Activated T-helper 9 cell treated with anti-CD3 and anti-CD28 coated beads, Interleukin-2, amount 50 U/mL, for 16 hours (primary cell): Measurements from ENCODE around the gene USH2A.

Experiments used
- DNase-seq: peaks from one replicate; pipeline ENCODE4 v3.0.0-alpha.2; 2020; ENCODE audit warnings: low read depth

Gene USH2A

DNA sequence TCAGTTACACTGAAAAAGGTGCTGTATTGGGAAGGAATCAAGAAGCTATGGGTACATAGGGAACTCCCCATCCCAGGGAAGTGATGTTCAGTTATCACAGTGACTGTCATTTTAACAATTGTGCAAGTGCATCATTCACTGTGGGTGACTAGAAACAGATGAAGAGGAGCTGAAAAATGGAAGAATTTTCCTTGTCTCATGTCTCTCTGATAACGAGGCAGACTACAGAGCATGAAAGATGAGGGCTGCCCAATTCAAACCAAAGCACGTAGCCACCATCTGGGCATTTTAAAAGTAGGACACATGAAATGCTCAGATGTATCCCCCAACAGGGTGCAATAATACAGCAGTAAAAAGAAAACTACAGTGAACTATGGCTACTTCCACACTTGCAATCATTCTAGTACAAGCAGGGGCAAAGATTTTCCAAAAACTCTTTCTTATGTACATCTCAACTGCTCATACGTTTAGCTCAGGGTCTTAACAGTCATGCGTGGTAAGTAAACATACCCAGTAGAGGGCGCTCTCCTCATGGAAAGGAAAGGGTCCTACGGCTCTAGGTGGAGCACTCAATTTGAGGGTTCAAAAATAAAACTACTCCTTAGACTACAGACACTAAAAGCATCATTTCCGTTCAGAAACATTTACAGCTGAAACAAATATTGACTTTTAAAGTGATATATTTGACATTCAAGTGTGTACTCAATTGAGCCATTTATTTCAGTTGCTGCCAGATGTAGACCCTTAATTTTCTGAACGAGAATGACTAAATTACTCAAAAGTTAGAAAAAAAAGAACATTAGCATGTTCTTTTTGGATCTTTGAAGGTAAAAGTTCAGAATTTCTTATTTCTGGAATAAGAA lies 713.0 kb downstream of the USH2A start:
- no peak for DNase-seq

DNA sequence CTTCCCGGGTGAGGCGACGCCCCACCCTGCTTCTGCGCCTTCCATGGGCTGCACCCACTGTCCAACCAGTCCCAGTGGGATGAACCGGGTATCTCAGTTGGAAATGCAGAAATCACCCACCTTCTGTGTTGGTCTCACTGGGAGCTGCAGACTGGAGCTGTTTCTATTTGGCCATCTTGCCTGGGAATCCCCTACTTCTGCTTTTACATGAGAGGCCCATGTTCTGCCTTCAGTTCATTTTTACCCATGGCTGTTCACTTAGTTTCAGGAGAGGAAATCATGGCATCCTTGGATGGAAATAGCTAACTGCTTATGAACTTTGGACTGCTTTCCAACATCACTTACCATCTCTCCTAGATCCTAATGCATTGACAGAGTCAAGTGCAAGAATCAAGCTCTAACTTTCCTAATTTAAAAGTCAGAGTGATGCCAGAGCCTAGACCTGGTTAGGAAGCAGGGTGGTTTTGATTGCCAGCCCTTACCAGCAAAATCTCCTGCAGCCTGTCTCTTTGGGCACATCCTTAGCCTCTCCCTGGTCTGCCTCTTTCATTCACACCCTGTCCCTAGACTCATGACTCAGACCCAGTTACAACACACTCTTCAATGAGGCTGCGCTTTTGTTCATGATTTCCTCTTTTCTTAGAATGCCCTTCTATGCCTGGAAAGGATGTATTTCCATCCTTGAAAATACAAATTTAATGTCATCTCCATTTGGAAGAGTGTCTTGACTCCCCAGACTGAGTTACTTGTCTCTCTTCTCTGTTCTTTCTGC lies 719.0 kb downstream of the USH2A start:
- DNase-seq = no peak

DNA sequence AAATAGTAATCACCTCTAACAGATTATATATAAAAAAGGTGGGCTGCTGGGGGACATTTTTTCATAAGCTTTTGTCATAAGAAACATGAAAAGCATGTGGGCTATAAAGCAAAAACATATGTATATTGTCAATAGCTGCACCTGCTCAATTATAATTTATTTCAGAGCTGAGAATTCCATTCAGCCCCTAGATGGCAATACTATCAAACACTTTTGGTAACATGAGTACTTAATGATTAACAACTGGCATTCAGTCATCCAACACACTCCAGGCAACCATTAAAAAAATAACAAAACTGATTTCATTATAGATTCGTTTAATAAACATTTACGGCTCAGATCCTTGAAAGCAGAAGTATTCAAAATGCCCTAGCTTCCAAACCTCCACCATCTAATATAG lies 741.0 kb downstream of the USH2A start:
- DNase-seq = no peak

DNA sequence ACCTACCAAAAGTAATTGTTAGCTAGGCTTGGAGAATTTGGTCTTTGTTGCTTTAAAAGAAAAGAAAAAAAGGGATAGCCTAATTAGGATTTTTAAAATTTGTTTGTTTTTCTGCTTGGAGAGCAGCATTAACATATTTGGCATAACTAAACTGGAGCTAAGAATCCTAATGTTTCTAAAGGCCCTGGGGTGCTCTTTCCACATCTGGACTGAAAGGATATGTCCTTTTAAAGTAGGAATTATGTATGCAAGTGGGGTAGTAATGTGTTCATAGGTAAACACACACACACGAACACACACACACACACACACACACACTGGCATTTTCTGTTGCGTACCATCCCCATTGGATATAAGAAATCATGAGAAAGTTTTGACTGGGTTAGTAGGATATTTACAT lies 742.2 kb downstream of the USH2A start:
- no peak for DNase-seq

DNA sequence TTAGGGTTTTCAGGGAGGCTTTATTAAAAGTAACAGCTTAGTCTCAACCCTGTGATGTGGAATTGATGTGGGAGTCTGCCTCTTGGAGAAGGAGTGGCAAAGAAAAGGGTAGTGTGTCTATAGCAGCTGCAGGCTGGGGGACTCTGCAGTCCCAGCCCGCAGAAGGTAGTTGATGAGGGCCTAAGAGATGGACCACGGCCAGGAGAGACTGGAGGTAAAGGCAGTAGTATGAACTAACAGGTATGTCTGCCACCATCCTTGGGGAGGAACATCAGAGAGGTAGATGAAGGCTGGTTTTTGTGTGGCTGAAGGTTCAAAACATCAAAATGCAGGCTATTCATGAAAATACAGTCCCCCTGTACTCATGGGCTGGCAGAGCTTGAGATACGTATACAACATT lies 744.0 kb downstream of the USH2A start:
- no peak for DNase-seq

DNA sequence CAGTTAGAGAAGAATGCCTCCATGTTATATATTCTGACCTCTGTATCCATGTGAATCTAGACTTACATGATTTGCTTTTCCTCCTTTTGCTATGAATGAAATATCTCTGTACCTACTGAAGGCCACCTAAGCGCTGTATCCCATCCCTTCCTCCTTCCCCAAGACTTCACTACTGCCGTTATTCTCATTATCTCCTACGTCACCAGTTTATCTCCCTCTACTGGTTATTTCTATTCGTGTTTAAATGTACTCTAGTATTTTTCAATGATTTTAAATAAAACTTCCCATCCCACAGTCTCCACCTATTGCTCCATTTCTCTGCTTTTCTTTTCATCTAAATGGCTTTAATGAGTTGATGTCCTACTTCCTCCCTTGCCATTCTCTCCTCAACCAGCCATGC lies 746.1 kb downstream of the USH2A start:
- DNase-seq = no peak

DNA sequence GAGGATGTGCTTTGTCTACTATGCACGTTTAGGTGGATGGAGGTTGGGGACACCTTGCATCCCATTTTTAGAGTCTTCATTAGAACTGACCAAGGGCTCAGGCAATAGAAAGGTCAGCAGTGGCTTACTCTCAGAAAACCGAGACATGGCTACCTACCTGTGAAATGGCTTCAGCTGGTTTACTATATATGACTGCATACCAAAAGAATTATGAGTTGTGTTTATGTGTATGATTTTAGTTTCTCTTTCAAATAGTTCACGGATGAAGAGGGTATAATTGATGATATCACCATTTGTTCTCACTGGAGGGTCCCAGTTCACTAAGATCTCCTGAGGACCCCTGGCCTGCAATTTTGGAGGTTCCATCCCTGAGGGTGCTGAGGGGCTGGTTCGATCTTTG lies 749.3 kb downstream of the USH2A start:
- no peak for DNase-seq

DNA sequence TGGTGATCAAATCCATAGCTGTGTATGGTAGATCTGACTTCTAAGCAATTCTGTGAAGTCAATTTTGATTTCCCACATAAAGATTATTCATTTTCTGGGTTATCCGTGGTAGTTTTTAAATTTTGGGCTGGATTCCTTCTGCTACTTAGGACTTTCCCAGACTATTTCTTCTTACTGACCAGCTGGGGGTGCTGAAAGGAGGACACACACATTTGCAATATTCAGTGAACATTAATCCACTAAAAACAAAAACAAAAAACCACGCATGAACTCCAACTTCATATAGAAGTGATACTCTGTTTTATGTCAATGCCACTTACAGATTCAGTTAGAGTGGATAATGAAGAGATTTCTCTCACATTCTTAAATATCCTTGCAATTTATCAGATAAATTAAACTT lies 750.8 kb downstream of the USH2A start:
- no peak for DNase-seq

DNA sequence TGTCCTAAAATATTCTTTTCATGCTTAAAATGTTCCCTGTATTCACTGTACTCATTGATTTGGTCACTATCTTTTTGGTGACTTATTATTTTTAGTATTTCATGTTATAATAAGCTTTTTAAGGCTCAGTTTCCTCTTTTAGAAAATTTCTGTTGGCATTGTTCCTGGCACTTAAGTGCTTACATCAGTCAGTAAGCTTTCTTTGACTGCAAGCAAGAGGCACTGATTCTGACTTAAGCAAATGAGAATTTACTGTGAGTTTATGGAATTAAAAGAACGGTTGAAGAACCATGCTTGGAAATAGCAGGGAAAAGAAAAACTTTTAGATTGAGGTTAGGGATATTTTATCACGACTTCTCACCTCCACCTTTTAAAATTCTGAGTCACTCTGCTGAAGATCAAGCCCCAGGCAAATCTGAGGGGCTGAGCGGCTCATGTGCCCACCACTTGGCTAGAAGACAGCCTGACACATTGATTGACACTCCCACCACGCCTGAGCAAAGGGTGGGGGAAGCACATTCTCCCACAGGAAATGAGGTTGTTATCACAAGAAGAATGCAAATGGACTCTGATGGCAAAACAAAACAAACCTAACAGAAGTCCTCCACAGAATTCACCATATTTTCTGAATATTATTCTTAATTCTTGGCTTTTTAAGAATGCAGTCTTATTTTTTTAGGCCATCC lies 753.3 kb downstream of the USH2A start:
- DNase-seq = no peak

DNA sequence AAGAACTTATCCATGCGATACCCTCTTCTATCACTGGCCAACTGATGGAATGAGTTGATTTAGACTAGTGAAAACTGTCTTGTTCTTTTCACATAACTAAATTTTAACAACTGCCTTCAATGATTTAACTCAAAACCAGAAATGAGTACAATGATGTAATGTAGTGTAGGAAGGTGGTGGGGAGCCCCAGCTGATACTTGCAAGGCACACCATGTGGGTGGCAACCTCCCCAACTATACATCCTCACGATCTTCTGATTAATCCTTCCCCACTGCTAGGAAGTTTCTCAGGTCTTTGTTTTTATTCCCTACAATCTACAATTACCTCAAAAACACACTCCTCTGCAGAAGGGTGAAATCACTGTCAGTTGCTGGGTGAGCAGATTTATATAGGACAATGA lies 755.5 kb downstream of the USH2A start:
- no peak for DNase-seq

DNA sequence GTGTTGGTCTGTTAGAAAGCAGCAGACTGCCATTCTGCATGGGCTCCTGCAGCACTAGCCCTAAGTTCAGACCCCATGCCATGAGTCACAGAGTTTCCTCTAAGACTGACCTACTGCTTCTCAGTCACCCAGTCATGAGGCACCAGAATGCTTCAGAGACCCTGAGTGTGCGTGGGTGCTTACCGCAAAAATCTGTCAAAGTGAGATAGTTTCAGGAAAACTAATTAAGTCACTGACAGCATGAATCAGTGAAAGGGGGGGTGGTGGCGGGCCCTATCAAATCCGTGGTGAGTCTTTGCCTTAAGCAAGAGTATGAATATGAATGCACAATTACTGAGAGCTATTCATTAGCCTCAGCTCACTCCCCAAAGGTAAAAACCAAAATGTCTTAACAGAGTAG lies 758.0 kb downstream of the USH2A start:
- no peak for DNase-seq

DNA sequence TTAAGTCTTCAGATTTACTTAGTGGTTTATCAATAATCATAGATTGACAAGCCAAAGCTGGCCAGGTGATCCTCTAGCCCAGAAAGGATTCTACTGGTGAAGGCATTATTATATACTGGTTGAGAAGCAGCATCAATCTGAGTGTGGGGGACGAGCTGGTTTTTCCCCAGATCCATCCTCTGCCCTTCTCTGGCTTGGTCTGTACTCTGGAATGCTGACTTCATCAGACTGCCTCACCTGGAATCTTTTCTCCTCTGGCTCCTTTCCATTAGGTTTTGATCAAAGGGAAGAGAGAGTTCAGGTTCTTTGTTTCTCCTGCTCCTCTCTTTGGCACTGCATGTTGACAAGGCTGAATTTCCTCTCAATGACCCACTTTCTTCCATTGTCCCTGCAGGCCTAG lies 762.2 kb downstream of the USH2A start:
- DNase-seq = no peak

DNA sequence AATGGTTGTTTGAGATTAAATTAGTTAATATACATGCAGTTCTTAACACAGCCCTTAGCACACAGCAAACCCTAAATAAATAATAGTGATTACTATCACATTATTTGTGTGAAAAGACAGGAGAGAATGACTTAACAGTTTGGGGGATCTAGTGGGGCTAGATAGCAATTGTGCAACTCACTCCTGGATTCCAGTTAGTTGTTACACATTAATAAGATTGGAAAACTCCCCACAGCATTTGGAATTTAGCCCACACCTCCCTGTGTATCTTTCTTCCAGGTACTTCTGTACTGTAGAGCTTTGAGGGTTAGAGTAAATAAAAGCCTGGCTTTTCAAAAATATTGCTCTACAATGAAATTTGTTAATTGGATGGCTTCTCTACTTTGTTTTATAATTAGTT lies 763.0 kb downstream of the USH2A start:
- DNase-seq = no peak

DNA sequence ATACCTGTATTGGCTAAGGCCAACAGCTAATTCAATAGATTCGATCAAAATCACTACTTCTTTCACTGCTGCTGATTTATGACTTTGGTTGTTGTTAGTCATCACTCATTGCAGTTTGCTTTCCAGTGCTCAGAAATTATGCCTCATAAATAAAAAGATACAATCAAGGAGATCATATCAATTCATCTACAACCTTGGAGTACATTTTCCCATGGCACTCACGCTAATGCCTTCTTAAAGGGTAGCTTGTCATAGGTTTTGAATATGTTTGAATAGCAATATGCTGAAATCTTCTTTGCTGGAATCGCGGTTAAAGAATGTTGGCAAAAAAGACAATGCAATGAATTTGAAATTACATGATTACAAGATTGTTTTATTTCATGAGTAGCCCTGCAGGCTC lies 766.2 kb downstream of the USH2A start:
- DNase-seq = no peak

DNA sequence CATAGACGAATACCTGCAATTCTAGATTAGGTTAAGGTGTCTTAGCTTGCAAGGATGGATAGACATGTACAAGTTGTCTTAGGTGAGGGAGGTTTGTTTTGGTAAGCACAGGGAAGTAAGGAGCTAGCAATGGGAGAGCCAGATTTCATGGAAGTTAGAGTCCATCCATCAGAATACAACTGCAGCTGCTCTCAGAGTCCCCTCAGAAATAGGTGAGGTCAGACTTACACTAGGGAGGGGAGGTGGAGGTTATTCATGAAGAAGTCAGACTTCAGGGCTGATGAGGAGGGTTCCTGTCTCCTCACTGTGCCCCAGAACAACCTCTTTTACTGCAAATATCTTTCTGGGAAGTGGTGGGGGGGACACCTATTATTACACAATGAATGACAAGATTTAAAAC lies 770.9 kb downstream of the USH2A start:
- DNase-seq = no peak

DNA sequence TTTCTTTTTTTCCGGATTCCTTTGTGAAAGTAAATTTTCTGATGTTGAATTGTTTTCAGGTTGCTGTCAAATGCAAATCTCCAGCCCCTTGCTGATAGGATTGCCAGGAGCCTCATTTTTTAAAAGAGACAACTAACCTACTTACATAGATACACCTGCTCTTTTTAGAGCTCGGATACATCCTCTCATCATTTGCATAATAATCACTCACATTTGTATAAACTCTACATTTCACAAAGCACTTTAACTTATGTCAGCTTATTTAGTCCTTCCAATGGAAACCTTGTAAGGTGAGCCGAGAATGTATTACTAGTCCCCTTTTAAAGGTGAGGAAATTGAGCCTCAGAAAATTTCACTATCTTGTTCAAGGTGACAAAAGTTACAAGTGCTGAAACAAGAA lies 771.4 kb downstream of the USH2A start:
- no peak for DNase-seq

DNA sequence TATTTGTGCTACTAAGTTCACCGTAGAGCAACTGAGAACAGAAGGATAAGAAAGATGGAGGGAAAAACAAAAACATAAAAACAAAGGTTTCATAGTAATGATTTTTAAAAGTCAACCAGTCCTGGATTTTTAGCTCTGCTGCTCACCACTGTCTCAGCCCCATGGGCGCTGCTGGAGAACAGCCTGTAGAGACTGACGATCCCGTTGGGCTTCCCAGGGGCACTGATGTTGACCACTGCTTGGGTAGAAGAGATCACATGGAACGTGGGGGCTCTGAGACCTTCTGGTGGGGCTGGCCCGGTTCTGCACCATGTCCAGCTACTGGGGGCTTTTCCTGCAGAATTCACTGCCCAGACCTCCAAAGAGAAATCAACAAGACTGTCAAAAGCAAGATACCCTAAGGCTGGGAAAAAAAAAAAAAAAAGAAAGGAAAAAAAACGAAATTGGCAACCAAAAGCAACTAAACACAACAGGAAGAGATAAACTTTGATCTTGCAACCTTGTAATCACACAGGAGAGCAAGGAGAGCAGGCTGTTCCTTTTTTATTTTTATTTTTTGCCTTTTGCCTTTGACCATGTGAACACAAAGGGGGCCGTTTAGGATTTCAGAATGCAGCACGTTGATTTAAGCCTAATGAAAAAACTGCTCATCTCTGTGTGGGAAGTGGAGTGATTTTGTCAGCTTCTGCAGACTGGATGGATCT lies 772.6 kb downstream of the USH2A start:
- DNase-seq = no peak

DNA sequence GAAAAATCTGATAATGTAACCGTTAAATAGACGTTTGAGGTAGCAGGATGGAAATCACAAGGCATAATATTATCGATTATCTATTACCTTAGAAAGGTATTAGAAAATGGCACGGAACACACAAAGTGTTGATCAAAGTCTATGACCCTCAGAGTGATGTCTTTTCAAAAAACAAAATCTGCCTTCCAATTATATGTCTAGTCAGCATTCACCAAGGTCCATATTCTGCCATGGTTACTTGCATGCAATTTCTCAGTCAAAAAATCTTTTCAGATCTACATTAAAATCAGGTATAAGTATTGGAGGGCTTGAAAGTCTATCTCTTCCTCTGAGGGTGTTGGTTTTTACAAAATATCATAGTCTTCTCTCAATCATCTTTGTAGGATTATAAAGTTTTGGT lies 774.3 kb downstream of the USH2A start:
- DNase-seq = no peak

DNA sequence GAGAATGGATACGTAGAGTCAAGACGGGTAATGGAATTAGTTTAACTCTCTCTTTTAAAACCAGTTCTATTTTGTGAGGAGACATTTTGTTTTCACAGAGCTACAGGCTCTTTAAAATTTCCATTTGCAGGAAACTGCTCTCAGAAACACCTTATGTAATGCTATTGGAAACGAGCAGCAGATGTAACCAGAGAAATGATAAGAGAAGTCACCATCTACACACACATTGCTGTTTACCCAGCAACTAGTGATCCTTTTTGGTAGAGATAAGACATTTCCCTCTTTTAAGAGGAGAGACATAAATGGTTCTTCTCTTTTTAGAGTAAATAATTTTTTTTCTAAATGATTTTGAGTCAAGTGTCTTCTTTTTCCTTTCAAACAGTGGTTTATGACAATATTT lies 775.5 kb downstream of the USH2A start:
- DNase-seq = no peak

DNA sequence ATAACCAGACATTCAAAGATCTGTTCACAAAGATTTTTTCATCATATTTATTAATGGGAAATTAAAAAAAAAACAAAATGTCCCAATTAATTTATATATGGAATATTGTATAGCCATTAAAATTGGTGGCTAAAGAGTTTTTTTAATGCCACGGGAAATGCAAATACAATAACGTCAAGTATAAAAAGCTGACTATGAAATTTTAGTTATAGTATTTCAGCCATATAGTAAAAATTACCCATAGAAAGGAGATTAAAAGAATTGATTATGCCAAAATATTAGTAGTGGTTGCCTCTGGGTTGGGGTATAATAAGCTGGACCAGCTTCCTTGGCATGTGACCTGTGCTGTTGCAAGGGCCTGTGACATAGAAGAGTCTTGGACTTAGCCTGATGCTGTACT lies 777.4 kb downstream of the USH2A start:
- no peak for DNase-seq

DNA sequence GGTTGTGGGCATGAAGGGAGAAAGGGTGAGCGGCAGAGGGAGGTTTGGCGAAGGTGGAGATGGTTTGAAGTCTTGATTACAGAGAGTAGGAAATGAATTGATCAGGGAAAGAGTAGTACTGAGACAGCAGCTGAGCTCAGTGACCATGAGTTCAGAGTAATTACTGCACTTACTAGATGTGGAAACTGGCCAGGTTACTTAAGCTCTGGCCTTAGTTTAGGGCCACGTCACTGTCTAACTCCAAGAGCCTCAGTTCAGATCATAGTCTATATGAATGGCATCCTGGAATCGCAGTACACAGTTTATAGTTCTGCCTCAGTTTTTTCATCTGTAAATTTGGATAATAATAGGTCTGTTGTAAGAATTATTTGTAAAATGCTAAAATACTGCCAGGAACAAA lies 778.1 kb downstream of the USH2A start:
- no peak for DNase-seq

DNA sequence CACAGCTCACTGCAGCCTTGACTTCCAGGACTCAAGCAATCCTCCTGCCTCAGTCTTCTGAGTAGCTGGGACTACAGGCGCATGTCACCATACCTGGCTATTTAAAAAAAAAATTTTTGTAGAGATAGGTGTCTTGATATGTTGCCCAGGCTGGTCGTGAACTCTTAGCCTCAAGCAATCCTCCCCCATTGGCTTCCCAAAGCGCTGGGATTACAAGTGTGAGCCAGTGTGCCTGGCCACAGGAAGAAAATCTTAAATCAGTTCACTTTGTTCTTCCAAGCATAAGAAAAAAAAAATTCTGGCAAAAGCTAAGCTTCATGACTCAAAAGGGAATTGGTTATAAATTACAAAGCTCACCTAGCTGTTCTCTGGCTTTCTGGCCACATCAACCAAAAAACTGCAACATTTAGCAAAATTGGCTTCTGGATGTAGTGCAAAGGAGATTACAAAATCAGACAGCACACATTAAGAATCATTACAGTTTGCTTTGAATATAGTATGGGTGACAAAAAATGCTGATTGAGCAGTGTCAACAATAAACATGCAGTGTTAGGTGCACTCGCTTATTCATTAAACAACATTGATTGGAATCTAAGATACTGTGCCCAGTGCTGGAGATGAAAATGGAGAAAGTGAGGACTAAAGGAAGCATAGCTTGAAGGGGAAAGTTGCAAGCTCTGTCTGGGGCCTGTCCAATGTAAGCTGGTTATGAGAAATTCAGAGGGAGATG lies 779.5 kb downstream of the USH2A start:
- no peak for DNase-seq
